HG02884 (cell line): ENCODE data around the gene JMY.
A peak's percentile ranks its signal among the peaks of the same experiment; 100 is the strongest.
"Not testable (repeated sequence)": the region's sequence is repeated elsewhere in the genome, so short reads cannot be mapped to it uniquely, and the experiment has no call there.

ENCODE experiments used
- ATAC-seq: cut with Tn5 transposase; IDR thresholded peaks from one replicate; pipeline ENCODE4 v1.9.1; 2021; ENCODE audit warnings: mild to moderate bottlenecking, moderate library complexity; ENCODE audit not compliant: unreplicated experiment

JMY gene

DNA sequence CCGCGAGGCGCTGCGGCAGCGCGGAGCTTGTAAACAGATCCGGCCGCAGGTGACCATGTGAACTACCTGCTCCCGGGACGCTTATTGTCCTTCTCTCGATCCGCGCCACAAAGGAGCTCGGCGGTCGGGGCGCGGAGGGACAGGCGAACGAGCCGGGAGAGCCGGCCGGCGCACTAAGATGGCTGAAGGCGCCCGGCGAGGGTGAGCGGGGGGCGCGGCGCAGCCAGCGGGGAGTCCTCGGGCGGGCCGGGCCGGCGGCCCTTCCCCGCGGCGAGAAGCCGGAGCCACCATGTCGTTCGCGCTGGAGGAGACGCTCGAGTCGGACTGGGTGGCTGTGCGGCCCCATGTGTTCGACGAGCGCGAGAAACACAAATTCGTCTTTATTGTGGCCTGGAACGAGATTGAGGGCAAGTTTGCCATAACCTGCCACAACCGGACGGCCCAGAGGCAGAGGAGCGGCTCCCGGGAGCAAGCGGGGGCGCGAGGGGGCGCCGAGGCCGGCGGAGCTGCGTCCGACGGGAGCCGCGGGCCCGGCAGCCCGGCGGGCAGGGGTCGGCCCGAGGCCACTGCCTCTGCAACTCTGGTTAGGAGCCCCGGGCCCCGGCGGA lies 535 bp downstream of the JMY start:
- peak; percentile 15 for ATAC-seq

DNA sequence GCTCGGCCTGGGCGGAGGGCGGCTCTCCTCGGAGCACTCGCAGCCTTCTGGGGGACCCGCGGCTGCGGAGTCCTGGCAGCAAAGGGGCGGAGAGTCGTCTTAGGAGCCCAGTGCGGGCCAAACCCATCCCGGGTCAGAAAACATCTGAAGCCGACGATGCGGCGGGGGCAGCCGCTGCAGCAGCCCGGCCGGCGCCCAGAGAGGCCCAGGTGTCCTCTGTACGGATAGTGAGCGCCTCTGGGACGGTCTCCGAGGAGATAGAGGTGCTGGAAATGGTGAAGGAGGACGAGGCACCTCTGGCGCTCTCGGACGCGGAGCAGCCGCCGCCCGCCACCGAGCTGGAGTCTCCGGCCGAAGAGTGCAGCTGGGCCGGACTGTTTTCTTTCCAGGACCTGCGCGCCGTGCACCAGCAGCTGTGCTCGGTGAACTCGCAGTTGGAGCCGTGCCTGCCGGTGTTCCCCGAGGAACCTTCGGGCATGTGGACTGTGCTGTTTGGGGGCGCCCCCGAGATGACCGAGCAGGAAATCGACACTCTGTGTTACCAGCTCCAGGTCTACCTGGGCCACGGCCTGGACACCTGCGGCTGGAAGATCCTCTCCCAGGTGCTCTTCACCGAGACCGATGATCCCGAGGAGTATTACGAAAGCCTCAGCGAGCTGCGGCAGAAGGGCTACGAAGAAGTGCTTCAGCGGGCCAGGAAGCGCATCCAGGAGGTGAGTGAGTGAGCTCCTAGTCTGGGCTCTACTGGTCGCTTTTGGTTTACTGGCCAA lies 1.2 kb downstream of the JMY start:
- no peak for ATAC-seq

DNA sequence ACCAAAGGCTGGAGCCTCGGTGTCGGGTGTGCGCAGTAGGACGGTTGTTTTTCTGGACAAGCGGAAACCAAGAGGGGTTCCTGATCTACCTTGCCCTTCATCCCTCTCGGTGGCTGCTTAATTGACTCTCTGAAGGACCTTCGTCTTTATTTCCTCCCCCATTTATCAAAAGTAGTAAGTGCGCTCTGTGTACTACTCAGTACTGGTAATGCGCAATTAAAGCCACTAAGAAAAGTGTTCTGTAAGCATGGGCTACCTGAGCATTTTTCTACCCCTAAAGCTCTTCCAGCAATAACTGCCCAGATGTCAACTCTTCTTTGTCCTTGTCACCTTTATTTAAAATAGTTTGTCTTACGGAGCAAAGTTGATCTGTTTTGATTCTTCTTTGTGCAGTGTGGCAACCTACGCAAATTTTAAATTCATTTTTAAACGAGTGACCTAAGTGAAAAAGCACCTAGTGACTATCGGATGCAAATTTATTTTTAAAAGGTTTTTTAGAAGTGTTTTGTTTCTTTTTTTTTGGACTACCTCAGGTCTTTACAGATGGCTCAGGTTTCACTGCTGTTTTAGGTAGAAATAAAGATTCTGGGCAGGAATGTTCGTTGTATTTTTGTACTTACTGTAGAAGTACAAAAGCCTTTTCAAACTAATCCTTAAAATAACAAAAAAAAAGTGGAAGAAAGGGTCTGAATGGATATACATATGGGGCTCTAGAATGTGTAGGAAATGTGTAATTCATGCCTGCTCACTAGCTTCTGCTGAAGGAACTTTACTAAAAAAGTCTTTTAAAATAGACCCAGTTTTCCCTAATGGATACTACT lies 2.0 kb downstream of the JMY start:
- no peak for ATAC-seq

DNA sequence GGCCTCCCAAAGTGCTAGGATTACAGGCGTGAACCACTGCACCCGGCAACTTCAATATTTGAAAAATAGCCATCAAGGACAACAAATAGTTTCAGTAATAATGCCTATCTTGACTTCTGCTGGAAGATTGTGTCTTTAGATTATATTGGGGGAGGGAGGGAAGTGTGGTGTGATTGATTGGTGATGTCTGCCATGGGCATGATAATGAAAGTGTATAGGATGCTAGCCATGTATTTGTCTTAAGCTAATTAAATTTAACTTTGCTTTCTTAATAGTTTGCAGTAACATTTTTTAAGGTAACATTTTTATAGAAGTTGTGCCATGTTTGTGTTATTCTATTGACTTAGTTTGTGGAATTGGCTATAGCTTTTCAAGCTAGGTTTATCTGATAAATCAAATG lies 4.6 kb downstream of the JMY start:
- ATAC-seq: no peak

DNA sequence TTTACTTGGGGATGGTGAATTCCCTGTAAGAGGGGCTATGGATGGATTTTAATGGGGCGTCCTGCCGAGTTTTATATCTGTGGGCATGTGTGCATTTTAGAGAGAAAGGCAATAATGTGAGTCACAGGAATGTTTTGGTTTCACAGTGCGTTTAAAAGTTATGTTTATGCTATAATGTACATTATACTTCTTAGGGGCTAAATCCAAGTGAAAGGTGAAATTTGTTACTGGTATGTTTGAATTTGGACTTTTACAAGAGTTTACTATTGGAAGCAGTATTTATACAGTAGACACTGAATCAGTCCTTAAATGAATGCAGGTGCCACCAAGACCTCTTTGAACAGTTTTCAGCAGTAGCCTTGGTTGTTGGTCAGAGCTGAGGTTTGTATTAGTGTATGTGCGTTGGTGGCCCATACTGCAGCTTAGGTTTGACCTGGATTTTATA lies 5.6 kb downstream of the JMY start:
- ATAC-seq: no peak

DNA sequence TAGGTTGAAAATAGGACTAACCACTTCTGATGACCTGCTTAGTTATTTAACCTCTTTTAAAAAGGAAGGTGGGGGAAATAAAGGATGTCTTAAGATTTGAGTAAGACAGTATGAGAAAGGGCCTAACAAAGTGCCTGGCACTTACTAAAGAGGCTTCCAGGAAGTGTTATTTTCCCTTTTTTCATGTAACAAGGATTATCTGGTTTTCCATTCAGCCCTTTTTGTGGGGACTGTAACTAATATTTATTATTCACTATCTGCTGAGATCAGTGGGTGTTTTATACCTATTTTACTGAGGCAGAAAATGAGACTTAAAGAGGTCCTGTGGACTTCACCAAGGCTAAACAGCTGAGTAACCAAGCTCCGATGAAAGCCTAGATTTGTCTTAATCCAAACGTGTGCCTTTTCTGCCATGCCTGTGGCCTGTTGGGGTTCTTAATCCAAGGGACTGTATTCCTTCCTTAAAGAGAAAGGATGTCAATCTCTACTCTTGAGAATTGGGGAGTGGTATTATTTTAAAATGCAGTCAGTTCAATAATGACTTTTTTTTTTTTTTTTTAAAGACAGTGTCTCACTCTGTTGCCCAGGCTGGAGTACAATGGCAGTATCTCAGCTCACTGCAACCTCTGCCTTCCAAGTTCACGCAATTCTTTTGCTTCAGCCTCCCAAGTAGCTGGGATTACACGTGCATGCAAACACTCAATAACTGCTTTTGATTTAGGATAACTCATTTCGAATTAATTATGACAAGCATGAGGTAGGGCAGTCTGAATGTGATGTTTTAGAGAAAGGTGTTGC lies 6.5 kb downstream of the JMY start:
- no peak for ATAC-seq

DNA sequence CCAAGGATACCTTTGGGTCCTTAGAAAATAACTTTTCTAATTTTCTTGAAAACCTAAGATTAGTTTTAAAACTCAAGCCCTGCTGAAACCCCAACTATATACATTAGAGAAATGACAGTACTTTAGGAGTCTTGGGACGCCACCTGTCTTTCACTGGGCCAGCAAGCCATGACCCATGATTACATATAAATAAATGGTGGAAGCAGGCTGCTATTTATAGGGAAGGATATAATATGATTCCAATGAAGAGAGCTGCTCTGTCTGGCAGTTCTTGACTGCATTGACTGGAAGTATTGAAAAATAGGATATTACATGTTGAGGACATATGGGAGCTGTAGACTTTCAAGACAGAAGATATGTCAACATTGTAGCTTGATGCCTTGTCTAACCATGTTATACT lies 7.3 kb downstream of the JMY start:
- no peak for ATAC-seq

DNA sequence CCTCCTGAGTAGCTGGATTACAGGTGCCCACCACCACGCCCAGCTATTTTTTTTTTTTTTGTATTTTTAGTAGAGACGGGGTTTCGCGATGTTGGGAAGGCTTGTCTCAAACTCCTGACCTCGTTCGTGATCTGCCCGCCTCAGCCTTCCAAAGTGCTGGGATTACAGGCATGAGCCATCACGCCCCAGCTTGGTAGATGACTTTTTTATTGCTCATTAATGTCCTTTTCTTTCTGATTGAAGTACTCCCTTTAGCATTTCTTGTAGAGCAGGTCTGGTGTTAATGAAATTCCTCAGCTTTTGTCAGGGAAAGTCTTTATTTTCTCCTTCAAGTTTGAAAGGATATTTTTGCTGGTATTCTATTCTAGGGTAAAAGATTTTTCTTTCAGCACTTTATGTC lies 18.1 kb downstream of the JMY start:
- not testable (repeated sequence) for ATAC-seq

DNA sequence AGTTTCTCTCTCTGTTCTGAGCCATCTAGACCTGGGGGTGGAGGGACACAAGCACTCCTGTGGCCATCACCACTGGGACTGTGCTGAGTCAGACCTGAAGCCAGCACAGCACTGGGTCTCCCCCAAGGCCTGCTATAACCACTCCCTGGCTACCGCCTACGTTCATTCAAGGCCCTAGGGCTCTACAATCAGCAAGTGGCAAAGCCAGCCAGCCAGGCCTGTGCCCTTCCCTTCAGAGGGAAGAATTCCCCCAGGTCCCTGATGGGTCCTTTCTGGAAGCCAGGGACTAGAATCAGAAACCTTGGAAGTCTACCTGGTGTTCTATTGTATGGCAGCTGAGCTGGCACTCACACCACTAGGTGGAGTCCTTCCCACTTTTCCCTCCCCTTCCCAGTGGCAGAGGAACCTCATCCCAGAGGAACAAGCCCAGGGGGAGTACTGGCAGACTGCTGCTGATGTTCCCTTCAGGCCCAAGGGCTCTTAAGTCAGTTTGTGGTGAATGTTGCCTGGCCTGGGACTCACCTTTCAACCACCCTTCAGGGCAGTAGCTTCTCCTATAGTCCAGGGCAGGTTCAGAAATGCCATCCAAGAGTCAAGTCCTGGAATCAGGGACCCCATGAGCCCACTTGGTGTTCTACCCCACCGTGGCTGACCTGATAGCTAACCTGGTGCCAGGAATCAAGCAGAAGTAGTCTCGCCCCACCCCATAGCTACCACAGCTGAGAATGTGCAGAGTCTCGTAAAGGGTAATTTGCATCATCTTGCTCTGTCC lies 20.0 kb downstream of the JMY start:
- peak; percentile 89 for ATAC-seq

DNA sequence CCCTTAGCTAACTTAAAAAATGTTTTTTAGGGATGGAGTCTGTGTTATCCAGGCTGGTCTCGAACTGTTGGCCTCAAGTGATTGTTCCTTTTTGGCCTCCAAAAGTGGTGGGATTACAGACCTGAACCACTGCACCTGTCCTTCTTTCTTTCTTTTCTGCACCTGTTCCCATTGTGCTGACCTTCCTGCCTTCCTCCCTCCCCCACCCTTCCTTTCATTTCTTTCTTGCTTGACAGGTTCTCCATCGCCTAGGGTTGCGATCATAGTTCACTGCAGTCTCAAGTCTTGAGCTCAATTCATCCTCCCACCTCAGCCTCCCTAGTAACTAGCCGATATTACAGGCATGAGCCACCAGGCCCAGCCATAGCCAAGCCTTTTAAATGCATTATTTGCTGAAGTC lies 20.6 kb downstream of the JMY start:
- no peak for ATAC-seq

DNA sequence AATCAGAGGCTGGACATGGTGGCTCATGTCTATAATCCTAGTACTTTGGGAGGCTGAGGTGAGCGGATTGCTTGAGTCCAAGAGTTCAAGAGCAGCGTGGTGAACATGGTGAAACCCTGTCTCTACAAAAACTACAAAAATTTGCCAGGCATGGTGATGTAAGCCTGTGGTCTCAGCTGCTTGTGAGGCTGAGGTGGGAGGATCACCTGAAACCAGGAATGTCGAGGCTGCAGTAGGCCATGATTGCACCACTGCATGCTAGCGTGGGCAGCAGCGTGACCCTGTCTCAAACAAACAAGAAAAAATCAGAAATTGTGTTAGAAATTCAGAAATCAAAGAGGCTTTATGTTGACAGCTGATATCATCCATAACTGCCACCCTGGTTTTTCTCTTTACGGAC lies 21.4 kb downstream of the JMY start:
- no peak for ATAC-seq

DNA sequence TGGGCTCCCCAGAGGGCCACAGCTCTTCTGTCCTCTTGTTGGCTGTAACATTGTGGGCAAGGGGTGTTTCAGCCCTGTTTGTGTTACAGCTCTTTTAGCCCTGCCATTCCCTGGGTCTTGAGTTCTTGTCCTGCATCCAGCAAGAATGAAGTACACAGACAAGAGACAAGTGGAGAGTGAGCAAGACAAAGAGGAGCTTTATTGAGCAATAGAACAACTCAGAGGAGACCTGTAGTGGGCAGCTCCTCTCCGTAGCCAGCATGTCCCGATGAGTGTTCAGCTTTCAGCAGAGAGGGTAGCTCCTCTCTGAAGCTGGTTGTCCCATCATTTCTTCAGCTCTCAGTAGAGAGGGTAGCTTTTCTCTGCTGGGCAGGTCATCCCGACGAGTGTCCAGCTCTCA lies 22.9 kb downstream of the JMY start:
- ATAC-seq: no peak

DNA sequence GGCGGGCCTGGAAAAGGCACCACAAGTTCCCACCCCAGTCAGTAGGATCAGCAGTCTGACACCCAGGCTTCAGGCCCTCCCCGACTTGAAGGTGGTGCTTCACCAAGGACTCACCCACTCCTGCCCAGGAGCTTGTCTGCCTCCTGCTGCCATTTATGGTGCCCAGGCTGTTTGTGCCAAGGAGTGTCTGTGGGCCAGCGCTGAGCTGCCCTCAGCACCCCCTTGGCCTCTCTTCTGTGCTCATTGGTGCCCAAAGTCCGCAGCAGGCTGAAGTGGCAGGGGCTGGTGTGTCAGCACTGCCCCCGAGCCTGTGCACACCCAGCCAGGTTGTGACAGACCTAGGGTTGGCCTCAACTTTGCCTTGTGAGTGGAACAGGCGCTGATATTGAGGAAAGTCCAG lies 23.5 kb downstream of the JMY start:
- ATAC-seq: no peak

DNA sequence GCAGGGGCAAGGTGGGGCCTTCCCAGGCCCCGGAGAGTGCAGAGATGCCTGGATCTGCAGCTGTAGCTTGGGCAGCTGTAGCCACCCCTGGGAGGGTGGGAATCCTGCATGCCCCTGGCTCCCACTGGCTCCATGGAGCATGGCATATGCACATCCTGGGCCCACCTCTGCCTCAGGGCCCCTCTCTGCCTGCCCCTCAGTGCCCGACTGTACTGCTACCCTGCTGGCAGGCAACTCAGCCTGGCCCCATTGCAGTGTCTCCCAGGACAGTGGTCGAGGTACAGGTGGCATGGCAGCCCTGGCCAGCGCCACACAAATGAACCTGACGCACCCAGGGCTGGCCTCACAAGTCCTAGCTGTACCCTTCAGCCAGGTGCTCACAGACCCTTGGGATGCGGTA lies 23.9 kb downstream of the JMY start:
- no peak for ATAC-seq

DNA sequence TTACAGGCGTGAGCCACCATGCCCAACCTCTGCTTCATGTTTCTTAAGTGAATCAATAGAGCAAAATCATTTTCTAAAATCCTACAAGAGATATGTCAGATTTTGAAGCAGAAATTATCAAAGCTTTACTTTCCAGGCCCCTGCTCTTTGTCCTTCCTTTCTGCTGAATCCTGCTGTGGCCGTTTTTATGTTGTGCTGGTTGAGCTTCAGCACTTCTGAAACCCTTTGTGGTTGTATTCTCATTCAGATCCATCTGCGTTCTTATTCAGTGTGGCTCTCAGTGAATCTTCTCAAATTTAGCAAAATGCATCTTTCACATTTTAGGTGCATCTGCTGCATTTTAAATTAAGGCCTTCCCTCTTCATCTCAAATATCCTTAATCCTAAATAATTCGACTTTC lies 26.0 kb downstream of the JMY start:
- ATAC-seq: peak; percentile 55

DNA sequence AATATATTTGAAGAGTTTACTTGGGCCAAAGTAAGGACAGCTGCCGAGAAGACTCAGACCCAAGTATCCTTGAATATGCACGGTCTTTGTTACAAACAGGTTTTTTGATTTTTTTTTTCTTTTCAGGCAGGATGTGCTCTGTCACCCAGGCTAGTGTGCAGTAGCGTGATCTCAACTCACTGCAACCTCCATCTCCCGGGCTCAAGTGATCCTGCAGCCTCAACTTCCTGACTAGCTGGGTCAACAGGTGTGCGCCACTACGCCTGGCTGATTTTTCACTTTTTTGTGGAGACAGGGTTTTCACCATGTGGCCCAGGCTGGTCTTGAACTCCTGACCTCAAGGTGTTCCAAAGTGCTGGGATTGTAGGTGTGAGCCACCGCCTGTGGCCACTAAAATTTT lies 27.4 kb downstream of the JMY start:
- no peak for ATAC-seq

DNA sequence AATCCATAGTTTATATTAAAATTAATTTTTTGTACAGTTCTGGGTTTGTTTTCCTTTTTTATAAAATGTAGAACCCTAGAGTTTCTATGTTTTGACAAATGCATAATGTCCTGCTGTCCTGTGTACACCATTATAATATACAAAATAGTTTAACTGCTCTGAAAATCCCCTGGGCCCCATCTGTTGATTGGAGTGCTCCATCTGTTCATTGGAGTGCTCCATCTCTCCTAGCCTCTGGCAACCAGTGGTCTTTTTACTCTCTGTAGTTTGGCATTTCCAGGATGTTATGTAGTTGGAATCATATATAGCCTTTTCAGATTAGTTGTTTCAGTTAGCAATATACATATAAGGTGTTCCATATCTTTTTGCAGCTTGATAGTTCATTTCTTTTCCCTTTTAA lies 31.2 kb downstream of the JMY start:
- no peak for ATAC-seq

DNA sequence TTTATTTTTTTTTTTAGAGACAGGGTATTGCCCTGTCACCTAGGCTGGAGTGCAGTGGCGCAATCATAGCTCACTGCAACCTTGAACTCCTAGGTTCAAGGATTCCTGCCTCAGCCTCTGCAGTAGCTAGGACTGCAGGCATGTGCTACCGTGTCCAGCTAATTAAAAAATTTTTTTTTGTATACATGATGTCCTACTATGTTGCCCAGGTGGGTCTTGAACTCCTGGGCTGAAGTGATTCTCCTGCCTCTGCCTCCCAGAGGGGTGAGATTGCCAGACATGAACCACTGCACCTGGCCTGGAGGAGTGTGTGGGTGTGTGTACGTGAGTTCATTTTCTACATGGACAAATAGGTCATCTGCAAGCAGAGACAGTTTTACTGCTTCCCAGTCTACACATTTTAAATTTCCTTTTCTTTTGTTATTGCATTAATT lies 33.8 kb downstream of the JMY start:
- no peak for ATAC-seq

DNA sequence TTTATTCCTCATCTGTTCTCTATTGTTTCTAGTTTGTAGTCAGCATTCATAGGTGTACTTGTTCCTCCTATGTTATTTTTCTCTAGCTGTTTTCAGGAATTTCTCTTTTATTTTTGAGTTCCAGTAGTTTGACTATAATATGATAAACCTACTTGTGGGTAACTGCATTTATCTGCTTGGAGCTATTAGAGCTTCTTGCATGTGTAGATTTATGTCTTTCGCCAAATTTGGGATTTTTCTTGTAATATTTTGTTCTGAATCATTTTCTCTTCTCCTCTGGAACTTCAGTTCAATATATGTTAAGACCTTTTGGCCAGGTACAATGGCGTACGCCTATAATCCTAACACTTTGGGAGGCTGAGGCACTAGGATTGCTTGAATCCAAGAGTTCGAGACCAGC lies 37.4 kb downstream of the JMY start:
- no peak for ATAC-seq

DNA sequence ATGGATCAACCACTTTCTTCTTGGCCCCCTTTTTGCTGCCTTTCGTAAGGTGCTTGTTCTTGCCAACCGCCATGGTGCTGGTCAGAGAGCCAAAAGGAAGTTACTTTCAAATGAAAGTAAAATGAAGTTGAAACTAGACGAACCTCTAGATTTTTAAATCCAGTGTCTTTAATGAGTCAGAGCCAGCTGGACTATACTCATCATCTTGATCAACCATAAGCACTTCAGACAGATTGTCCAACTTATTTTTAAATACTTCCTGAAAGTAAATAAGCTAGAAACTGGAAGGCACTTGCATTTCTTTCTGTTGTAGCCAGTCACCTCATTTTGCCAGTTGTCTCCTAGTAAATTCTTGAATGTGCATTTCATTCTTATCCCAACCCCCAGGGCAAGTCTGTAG lies 48.9 kb downstream of the JMY start:
- no peak for ATAC-seq
